GM21390 (cell line): Measurements from ENCODE around the gene NR4A3.
A peak's percentile ranks its signal among the peaks of the same experiment; 100 is the strongest.

Experiments
- ATAC-seq: cut with Tn5 transposase; IDR thresholded peaks from one replicate; pipeline ENCODE4 v1.9.1; 2021; ENCODE audit not compliant: unreplicated experiment

Gene NR4A3

GRCh38 chr9:99813739-99814138 is 7.9 kb upstream of the NR4A3 start:
- ATAC-seq = no peak

DNA sequence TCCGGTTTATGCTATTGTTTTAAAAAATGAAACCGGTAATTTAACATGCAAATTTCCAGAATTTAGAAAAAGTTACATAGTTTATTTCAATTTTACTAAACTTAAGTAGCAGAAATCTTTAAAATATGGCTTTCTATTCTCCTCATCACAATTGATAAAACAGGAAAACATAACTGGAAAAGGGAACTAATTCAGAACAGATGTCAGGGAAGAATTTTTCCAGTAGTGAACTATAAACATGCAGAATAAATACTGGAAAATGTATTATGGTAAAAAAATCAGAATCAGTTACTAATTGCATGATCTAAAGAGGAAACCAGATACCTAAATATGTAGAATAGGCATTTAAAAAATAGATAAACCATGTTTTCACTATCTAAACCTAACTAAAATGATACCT is 7.3 kb upstream of the NR4A3 start:
- no peak for ATAC-seq

- ATAC-seq = no peak
Observed at GRCh38 chr9:99816392-99816791, 5.3 kb upstream of the NR4A3 start.

DNA sequence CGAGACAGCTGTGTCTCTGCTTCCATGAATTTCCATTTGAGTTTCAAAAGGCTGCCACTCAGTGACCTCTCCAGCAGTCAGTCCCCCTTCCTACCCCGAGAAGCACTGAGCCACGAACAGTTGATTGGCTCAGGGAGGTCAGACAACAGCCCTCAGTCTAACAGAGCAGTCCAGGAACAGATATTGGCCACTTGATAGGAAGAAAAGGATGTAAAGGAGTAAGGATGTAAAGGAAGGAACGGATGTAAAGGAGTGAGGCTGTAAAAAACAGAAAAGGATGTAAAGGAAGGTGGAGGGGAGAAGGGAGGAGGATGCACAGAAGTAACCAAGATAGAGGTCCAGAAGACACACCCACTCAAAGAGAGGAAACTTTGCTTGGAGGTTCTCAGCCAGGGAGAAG is 3.2 kb upstream of the NR4A3 start:
- no peak for ATAC-seq

DNA sequence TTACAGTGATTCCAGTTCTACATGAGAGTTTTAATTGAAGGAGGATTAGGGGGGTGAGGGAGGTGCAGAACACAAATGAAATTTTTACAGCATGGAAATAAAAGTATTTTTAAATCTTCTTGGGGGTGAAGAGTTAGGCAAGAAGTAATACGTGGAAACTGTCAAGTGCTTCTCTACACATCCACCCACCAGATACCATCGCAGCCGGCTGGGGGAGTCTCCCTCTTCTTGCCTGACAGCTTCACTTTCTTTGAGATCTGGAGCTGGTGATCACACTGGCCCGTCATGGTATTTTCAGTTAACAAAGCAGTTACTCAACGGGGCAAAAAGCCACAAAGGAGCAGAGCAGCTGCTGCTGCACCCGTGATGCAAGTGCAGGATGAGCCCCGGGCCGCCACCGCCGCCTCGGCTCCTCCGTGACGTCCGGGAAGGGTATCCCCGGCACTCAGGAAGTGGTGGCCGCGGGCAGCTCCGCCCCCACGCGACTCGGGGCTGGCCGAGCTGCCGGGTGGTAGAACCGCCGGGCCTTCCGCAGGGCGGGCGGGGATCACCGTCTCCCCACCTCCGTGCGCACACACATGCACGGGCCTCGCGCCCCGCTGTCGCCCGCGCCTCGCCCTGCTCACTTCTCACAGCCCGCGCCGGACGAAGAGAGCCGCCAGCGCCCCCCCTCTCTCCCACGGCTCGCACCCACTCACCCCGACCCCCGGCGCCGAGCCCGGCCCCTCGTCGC is 2.4 kb upstream of the NR4A3 start:
- ATAC-seq = peak; percentile 52

DNA sequence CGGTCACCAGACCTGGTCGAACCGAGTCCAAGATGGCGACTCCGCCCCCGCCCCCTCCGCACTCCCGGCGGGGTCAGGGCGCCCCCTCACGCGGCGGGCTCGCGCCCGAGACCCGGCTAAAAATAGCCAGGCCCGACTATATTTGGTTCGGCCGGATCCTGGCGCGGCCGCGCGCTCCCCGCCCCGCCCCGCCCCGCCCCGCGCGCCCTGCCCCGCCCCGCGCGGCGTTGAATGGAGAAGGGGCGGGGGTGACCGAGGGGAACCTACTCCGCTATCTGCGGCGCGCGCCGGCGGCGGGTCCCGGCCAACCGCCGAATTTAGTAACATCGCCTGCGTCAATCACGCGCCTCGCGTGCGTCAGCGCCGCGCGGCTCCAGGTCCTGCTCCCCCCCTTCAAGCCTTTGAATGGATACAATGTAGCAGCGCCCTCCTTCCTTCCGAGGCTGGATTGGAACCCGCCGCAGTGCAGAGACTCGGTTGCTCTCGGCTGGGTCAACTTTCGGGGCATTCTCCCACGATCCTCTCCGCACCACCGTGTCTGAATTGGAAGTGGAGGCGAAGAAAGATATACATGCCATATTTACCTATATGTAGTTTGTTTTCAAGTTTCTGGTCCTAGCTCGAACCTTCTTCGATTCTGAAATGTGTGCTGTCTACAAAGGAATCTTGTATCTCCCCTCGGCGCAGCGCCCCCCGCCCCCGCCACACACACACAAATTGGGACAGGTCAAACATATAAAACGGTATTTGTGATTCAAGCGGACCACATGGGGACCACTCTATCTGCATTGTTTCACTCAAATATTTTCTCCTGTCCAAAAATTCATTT is 1.6 kb upstream of the NR4A3 start:
- ATAC-seq = peak; percentile 41

GRCh38 chr9:99820685-99821395 is 845 bp upstream of the NR4A3 start:
- peak; percentile 0 for ATAC-seq

DNA sequence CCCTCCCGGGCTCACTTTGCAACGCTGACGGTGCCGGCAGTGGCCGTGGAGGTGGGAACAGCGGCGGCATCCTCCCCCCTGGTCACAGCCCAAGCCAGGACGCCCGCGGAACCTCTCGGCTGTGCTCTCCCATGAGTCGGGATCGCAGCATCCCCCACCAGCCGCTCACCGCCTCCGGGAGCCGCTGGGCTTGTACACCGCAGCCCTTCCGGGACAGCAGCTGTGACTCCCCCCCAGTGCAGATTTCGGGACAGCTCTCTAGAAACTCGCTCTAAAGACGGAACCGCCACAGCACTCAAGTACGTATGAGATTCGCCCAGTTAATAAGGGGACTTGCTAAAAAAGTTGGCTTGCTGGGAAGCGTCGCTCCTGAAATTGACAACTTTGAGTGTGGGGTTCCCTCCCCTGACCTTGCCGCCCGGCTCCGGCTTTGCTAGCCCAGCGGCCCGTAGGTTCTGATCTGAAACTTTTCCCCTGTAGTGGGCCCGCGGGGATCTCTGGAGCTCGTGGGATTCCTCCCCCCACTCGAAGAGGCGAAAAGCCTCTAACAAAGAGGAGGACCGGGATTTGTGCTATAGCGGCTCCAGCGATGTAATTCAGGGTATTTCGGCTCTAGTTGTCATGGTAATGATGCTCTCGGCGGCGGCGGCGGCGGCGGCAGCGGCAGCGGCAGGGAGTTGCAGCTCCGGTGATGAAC is 572 bp downstream of the NR4A3 start:
- no peak for ATAC-seq

- no peak for ATAC-seq
Observed at GRCh38 chr9:99822806-99823591, 1.3 kb downstream of the NR4A3 start.

GRCh38 chr9:99823681-99824377 is 2.1 kb downstream of the NR4A3 start:
- ATAC-seq = no peak

DNA sequence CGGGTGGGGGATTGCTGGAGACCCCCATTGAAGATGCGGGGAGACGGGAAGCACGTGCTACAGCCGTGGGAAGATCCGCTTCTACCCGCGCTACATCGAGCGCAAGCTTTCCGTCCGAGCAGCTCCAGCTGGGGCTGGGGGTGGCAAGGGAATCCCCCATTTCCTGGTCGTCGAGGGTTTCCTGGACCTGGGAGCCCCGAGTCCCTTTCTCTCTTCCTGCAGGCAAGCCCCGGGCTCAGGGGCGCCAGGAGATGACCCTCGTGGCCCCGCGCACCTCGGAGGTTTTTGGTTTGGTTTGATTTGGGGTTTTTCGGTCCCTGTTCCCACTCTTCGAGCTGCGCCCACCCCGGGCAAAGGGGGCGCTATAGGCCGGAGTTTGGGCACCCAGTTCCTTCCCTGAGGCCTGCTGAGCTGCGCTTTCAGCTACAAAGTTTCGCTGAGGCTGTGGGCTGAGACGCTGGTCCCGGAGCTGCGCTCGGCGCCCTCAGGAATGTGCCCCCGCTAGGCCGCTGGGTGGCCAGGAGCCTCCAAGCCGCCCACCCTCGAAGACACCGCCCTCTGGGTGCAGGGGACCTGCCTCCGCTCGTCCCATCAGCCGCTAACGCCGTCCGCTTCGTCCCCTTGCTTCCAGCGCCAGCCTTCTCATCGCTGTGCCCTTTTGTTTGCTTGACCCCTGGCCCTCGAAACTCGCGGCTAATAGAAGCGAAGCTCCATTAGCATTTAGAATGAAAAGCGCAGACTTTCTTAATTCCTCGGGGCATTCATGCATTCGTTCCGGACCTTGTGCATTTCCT is 2.9 kb downstream of the NR4A3 start:
- no peak for ATAC-seq

- ATAC-seq = no peak
Observed at GRCh38 chr9:99825172-99826046, 3.7 kb downstream of the NR4A3 start.

DNA sequence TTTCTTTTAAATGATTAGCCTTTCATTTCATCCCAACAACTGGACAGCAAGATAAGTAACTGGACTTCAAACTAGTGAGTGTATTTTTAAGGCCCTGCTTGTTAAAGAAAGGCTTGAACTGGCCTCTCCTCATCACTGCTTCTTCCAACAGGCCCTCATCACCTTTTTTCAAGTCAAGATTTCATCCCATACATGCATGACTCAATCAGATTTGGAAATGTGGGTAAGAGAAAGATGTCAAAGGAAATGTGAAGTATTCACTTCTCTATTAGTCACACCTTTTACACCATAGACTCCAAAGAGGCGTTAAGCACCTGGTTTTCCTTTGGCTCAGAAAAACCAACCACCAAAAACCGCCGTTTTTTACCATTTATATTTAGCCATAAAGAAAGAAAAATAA is 4.9 kb downstream of the NR4A3 start:
- ATAC-seq = no peak

DNA sequence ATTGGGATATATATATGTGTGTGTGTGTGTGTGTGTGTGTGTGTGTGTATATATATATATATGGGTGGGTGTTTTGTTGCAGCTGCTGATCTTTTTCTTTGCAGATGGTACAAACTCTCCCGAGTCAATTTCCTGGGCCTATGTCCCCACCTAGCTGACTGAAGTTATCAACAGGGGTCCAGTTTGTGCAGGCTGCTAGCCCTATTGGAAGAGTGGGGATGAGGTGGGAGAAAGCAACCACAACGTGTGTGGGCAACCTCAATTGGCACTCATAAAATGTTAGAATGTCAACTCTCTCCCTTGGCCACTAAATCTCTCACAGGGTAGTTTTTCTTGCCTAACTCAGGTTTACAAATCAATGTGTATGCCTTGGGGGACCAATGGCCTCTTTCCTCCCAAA is 5.6 kb downstream of the NR4A3 start:
- ATAC-seq = no peak

- ATAC-seq = no peak
Observed at GRCh38 chr9:99828054-99828416, 6.3 kb downstream of the NR4A3 start.

GRCh38 chr9:99828417-99829176 is 6.9 kb downstream of the NR4A3 start:
- no peak for ATAC-seq

DNA sequence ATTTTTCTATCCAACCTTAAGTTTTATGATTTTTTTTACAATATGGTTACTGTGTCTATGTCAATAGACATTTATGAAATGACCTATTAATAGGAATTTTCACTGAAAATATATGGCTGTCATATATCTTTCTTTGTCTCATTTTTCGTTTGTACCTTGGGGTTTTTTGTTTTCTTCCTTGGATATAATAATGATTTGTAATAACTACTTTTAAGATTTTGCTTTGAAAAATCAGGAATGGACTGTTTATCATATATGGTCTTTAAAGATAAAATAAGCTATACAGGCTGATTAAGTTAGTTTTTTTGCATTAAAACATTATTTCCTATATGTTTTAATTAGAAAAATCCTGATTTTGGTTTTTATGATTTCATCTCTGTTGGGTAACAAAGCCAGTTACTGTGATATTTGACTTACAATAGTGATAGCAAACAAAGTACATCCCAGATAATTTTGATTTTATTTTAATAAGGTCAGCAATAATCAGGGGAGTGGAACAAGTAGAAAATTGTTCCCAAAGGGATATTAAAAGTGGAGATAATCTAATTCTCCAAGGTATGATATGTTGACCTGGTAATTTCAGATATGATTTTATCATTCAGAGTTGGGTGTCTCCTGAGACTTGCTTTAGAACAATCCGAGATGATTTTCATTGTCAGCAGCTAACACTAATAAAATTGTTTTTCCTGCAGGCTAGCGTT is 10.3 kb downstream of the NR4A3 start:
- ATAC-seq = no peak
